Uterus (tissue), 4 donors: ENCODE data around the gene KLF15. TPM values are rescaled to one million over a fixed set of nuclear protein-coding genes. Genes with fewer than 3 reads are reported as not detected.

Experiments
- DNase-seq, 2 donors: peaks; one replicate each; pipeline ENCODE4 v3.0.0-alpha.2; 2019 to 2020
- H3K27ac ChIP-seq, 2 donors: fragments of 200-600 bp; sonication (generic); 1 replicate in 1 of 2; 2 replicates in 1 of 2; pipeline ENCODE4 v1.5.1; 2016 to 2018
- H3K27me3 ChIP-seq, 2 donors: fragments of 200-600 bp; sonication (generic); one replicate each; pipeline ENCODE4 v1.5.1; 2018 to 2019; ENCODE audit warnings: control low read depth in 1 of 2
- H3K36me3 ChIP-seq, 2 donors: fragments of 200-600 bp; sonication (generic); one replicate each; pipeline ENCODE4 v1.5.1; 2019; ENCODE audit warnings: control low read depth in 1 of 2
- H3K4me1 ChIP-seq, 2 donors: fragments of 200-600 bp; sonication (generic); one replicate each; pipeline ENCODE4 v1.5.1; 2018 to 2019; ENCODE audit warnings: control low read depth in 1 of 2
- H3K4me3 ChIP-seq, 2 donors: fragments of 200-600 bp; sonication (generic); 1 replicate in 1 of 2; 2 replicates in 1 of 2; pipeline ENCODE4 v1.5.1; 2018 to 2019; ENCODE audit warnings: mild to moderate bottlenecking in 1 of 2
- H3K9me3 ChIP-seq, 2 donors: fragments of 200-600 bp; sonication (generic); one replicate each; pipeline ENCODE4 v1.5.1; 2019; ENCODE audit warnings: control low read depth in 1 of 2
- CTCF ChIP-seq, 4 experiments: fragments of 200-600 bp in 2 of 4; fragments of 450-650 bp in 2 of 4; sonication (generic) in 2 of 4; IDR thresholded peaks; one replicate each; pipeline ENCODE4 v1.5.1; 2016 to 2019; ENCODE audit warnings: antibody characterized with exemption in 4 of 4, mild to moderate bottlenecking in 2 of 4, moderate library complexity in 1 of 4
- POLR2A ChIP-seq, 2 donors: fragments of 450-650 bp; IDR thresholded peaks; one replicate each; pipeline ENCODE4 v1.6.1; 2016; ENCODE audit warnings: antibody characterized with exemption in 2 of 2, mild to moderate bottlenecking in 1 of 2, moderate library complexity in 1 of 2
- intact Hi-C: fragments of 100-400 bp; cut with DNase I; formaldehyde crosslinking; loops from one replicate; pipeline ENCODE4 v1.15.1; 2023; ENCODE audit warnings: low total_unique reads
- total RNA-seq, 4 donors: library from RNA; depleted of rRNA in 3 of 4; stranded (reverse); fragments of >200 nt in 3 of 4; gene quantifications; one replicate each; pipeline versions ENCODE4 v1.1.0 to v1.2.4, GENCODE V29; 2014 to 2023
- donor health status: DM: yes; HTN: yes; CAD: no.

Gene KLF15
- total RNA-seq, 4 donors from 2014 or later: 1.9 to 23.4 (median 18.2) TPM

- no peak overlapping the region for H3K4me3 ChIP-seq
- intact Hi-C loops: no loop called here
- no peaks in the 10 kb centered on the region for H3K36me3 ChIP-seq
- no peak overlapping the region for H3K27ac ChIP-seq
- no peaks in the 10 kb centered on the region for H3K9me3 ChIP-seq
- no peaks in the 10 kb centered on the region for H3K27me3 ChIP-seq
- H3K4me1 ChIP-seq: peaks cover 0 to 3% of the 10 kb centered on the region in 2 donors
- DNase-seq: no peak
- TF ChIP-seq CTCF (IDR thresholded peaks at IDR 0.05): no peak
These were observed 16.0 kb upstream of the KLF15 start for GRCh38 chr3:126373146-126373613.

- intact Hi-C loops: no loop called here
- no peak for DNase-seq
- peaks cover 0 to 3% of the 10 kb centered on the region in 2 donors for H3K4me1 ChIP-seq
These were observed 15.4 kb upstream of the KLF15 start for GRCh38 chr3:126372413-126373145.

GRCh38 chr3:126371096-126371705, 14.0 kb upstream of the KLF15 start:
- Histone ChIP-seq H3K4me3 (no peak overlapping the region), H3K9me3 (no peaks in the 10 kb centered on the region), H3K4me1 (no peaks in the 10 kb centered on the region), H3K36me3 (no peaks in the 10 kb centered on the region), H3K27me3 (no peaks in the 10 kb centered on the region), H3K27ac (no peak overlapping the region)
- TF ChIP-seq CTCF (IDR thresholded peaks at IDR 0.05) (no peak), POLR2A (IDR thresholded peaks at IDR 0.05) (no peak)
- intact Hi-C loops: no loop called here
- no peak for DNase-seq

More at GRCh38 chr3:126372413-126373145, 15.4 kb upstream of the KLF15 start:
- TF ChIP-seq POLR2A (IDR thresholded peaks at IDR 0.05) (no peak), CTCF (IDR thresholded peaks at IDR 0.05) (no peak)
- Histone ChIP-seq H3K27ac (no peak overlapping the region), H3K9me3 (no peaks in the 10 kb centered on the region), H3K27me3 (no peaks in the 10 kb centered on the region), H3K4me3 (no peak overlapping the region), H3K36me3 (no peaks in the 10 kb centered on the region)

GRCh38 chr3:126370606-126371005, 13.4 kb upstream of the KLF15 start:
- Histone ChIP-seq H3K36me3 (no peaks in the 10 kb centered on the region), H3K27me3 (no peaks in the 10 kb centered on the region), H3K27ac (no peak overlapping the region), H3K4me3 (no peak overlapping the region), H3K4me1 (no peaks in the 10 kb centered on the region), H3K9me3 (no peaks in the 10 kb centered on the region)
- intact Hi-C loops: no loop called here
- no peak for TF ChIP-seq CTCF (IDR thresholded peaks at IDR 0.05)
- TF ChIP-seq POLR2A (IDR thresholded peaks at IDR 0.05): no peak
- no peak for DNase-seq

- no peaks in the 10 kb centered on the region for H3K36me3 ChIP-seq
- H3K4me3 ChIP-seq: no peak overlapping the region
These were observed 12.8 kb upstream of the KLF15 start for GRCh38 chr3:126370055-126370454.

More at GRCh38 chr3:126370055-126370454, 12.8 kb upstream of the KLF15 start:
- no peaks in the 10 kb centered on the region for H3K27me3 ChIP-seq
- intact Hi-C loops: no loop called here
- no peak for DNase-seq
- H3K9me3 ChIP-seq: no peaks in the 10 kb centered on the region
- TF ChIP-seq POLR2A (IDR thresholded peaks at IDR 0.05): no peak
- no peak for TF ChIP-seq CTCF (IDR thresholded peaks at IDR 0.05)
- H3K4me1 ChIP-seq: no peaks in the 10 kb centered on the region
- no peak overlapping the region for H3K27ac ChIP-seq
